HepG2 (cell line): ENCODE data around the gene TMIGD2. TPM values are rescaled to one million over a fixed set of nuclear protein-coding genes. Genes with fewer than 3 reads are reported as not detected.

Experiments
- ATAC-seq: fragments of 200-7000 bp; cut with Tn5 transposase; 3 replicates; pipeline ENCODE4 v1.9.1; 2020; ENCODE audit warnings: mild to moderate bottlenecking, moderate library complexity
- BruUV-seq: library from RNA; stranded (reverse); fragments of 400-500 nt; replicated peaks from 2 replicates; lab custom pipeline; 2021; lab: Mats Ljungman, UMichigan
- CTCF ChIA-PET: fragments of 300-600 bp; formaldehyde crosslinking; extraction: SDS; loops from one replicate; lab custom pipeline; 2021; ENCODE audit warnings: low total read pairs, inconsistent platforms, low intra/inter-chr PET ratio; lab: Yijun Ruan, JAX
- POLR2A ChIA-PET: fragments of 350-600 bp; sonication (Branson Sonifier 250); formaldehyde crosslinking; loops from one replicate; lab custom pipeline; 2020; ENCODE audit warnings: antibody characterized with exemption, inconsistent platforms; lab: Yijun Ruan, JAX
- DNase-seq: peaks from one replicate; pipeline ENCODE4 v3.0.0-alpha.2; 2015; ENCODE audit warnings: low spot score
- FAIRE-seq: peaks from 3 replicates; lab custom pipeline; 2011; peaks lifted over from hg19 to GRCh38; lab: Jason Lieb, UNC
- H2AFZ ChIP-seq: one replicate; pipeline ENCODE4 v1.6.1; 2011; ENCODE audit warnings: low read length, inconsistent platforms
- H3K27ac ChIP-seq: fragments of 300-600 bp; 3 replicates; pipeline ENCODE4 v1.8.0; 2011; ENCODE audit warnings: mixed run types, mild to moderate bottlenecking, mixed read lengths, low read length, inconsistent platforms; ENCODE audit not compliant: insufficient read depth; ENCODE audit errors: extremely low read length
- H3K27me3 ChIP-seq, 2 experiments: fragments of 200-600 bp in 1 of 2; 2 replicates in 1 of 2; 3 replicates in 1 of 2; pipeline versions ENCODE4 v1.6.0 to v1.8.0; 2011; ENCODE audit warnings: low read length in 2 of 2, mild to moderate bottlenecking in 2 of 2, moderate library complexity in 2 of 2, inconsistent platforms in 1 of 2; ENCODE audit not compliant: insufficient read depth in 2 of 2, control insufficient read depth in 1 of 2
- H3K36me3 ChIP-seq, 2 experiments: fragments of 200-600 bp in 1 of 2; replicated peaks in 1 of 2; 2 replicates in 1 of 2; 3 replicates in 1 of 2; pipeline versions ENCODE4 v1.5.1 to v1.8.0; 2011; ENCODE audit warnings: low read length in 2 of 2, inconsistent platforms in 1 of 2; ENCODE audit not compliant: insufficient read depth in 2 of 2, control insufficient read depth in 1 of 2
- H3K4me1 ChIP-seq: 2 replicates; pipeline ENCODE4 v1.5.1; 2012; ENCODE audit warnings: low read length, inconsistent platforms; ENCODE audit not compliant: insufficient read depth
- H3K4me2 ChIP-seq: 2 replicates; pipeline ENCODE4 v1.6.0; 2011; ENCODE audit warnings: low read depth, low read length, inconsistent platforms
- H3K4me3 ChIP-seq, 3 experiments: fragments of 200-600 bp in 1 of 3; sonication (generic), shearing (Covaris generic) in 1 of 3; replicated peaks in 1 of 3; 2 replicates each; pipeline ENCODE4 v1.5.1; 2011 to 2016; ENCODE audit warnings: low read length in 3 of 3, inconsistent platforms in 2 of 3, low read depth in 2 of 3, mild to moderate bottlenecking in 2 of 3, control low read depth in 1 of 3, mixed read lengths in 1 of 3; ENCODE audit not compliant: insufficient read depth in 1 of 3
- H3K79me2 ChIP-seq: one replicate; pipeline ENCODE4 v1.6.1; 2011; ENCODE audit warnings: low read length, inconsistent platforms; ENCODE audit not compliant: insufficient read depth
- H3K9ac ChIP-seq: 2 replicates; pipeline ENCODE4 v1.6.0; 2011; ENCODE audit warnings: mild to moderate bottlenecking, low read depth, low read length, inconsistent platforms; ENCODE audit not compliant: insufficient read depth
- H3K9me3 ChIP-seq: 2 replicates; pipeline ENCODE4 v1.5.1; 2012; ENCODE audit warnings: mild to moderate bottlenecking, low read length
- H4K20me1 ChIP-seq: 2 replicates; pipeline ENCODE4 v1.6.0; 2011; ENCODE audit warnings: inconsistent platforms, mild to moderate bottlenecking, low read length, moderate library complexity; ENCODE audit not compliant: insufficient read depth
- CCAR2 ChIP-seq: fragments of 200-400 bp; formaldehyde crosslinking; optimal IDR thresholded peaks from 2 replicates; pipeline ENCODE3; 2018; ENCODE audit warnings: low read depth, mild to moderate bottlenecking, low read length, moderate library complexity
- DPF2 ChIP-seq: sonication (generic); formaldehyde crosslinking; IDR thresholded peaks from 2 replicates; pipeline ENCODE4 v1.4.0; 2020; ENCODE audit warnings: mild to moderate bottlenecking, low read depth, missing genetic modification reagents, borderline replicate concordance
- FOXK2 ChIP-seq: fragments of 450-650 bp; IDR thresholded peaks from 2 replicates; pipeline ENCODE4 v1.6.1; 2016
- HHEX ChIP-seq: IDR thresholded peaks from 2 replicates; pipeline ENCODE4 v1.6.1; 2016; ENCODE audit warnings: control low read depth
- MAFK ChIP-seq, 2 experiments: IDR thresholded peaks in 1 of 2; conservative IDR thresholded peaks in 1 of 2; 2 replicates each; pipeline ENCODE4 v1.6.1; 2011; ENCODE audit warnings: improper control_type of control experiment in 2 of 2, low read length in 2 of 2
- MZF1 ChIP-seq: sonication (generic); formaldehyde crosslinking; IDR thresholded peaks from 2 replicates; pipeline ENCODE4 v1.8.1; 2023; ENCODE audit warnings: mild to moderate bottlenecking, missing genetic modification reagents, borderline replicate concordance
- NFYC ChIP-seq: IDR thresholded peaks from 2 replicates; pipeline ENCODE4 v1.6.1; 2016; ENCODE audit warnings: missing genetic modification reagents, missing compliant biosample characterization
- NONO ChIP-seq, 2 experiments: fragments of 450-650 bp in 1 of 2; sonication (generic) in 1 of 2; formaldehyde crosslinking in 1 of 2; IDR thresholded peaks in 1 of 2; conservative IDR thresholded peaks in 1 of 2; 2 replicates each; pipeline versions ENCODE4 v1.6.1 to v1.8.0; 2017 to 2022; ENCODE audit warnings: mild to moderate bottlenecking in 1 of 2, missing genetic modification reagents in 1 of 2, moderate library complexity in 1 of 2
- PRMT3 ChIP-seq: sonication (generic); formaldehyde crosslinking; IDR thresholded peaks from 2 replicates; pipeline ENCODE4 v1.8.1; 2022; ENCODE audit warnings: low read depth, mild to moderate bottlenecking, moderate library complexity, missing genetic modification reagents, borderline replicate concordance
- ZBTB3 ChIP-seq: sonication (generic); formaldehyde crosslinking; IDR thresholded peaks from 2 replicates; pipeline ENCODE4 v1.4.0; 2020; ENCODE audit warnings: low read depth, mild to moderate bottlenecking, moderate library complexity, missing genetic modification reagents, borderline replicate concordance
- ZBTB42 ChIP-seq: sonication (generic); formaldehyde crosslinking; IDR thresholded peaks from 2 replicates; pipeline ENCODE4 v1.5.0; 2020; ENCODE audit warnings: mild to moderate bottlenecking, missing genetic modification reagents
- ZNF143 ChIP-seq: sonication (generic); formaldehyde crosslinking; IDR thresholded peaks from 2 replicates; pipeline ENCODE4 v1.4.0; 2020; ENCODE audit warnings: missing genetic modification reagents
- ZNF317 ChIP-seq: sonication (generic); formaldehyde crosslinking; IDR thresholded peaks from 2 replicates; pipeline ENCODE4 v1.5.0; 2020; ENCODE audit warnings: mild to moderate bottlenecking, missing genetic modification reagents
- ZNF841 ChIP-seq: sonication (generic); formaldehyde crosslinking; IDR thresholded peaks from 2 replicates; pipeline ENCODE4 v1.8.1; 2023; ENCODE audit warnings: missing genetic modification reagents, borderline replicate concordance
- WGBS: methylation state at CpG from one replicate; pipeline ENCODE4 v1.1.6; 2017; ENCODE audit warnings: low lambda C conversion rate; 5-methylcytosine and 5-hydroxymethylcytosine counted together
- in situ Hi-C: cut with HindIII; loops from 2 replicates; pipeline ENCODE4 v1.10.0; 2017; ENCODE audit warnings: low pct_unique_long_range_greater_than_20kb; ENCODE audit not compliant: extremely low pct_ligation_motif_present
- intact Hi-C: fragments of 100-400 bp; cut with micrococcal nuclease; formaldehyde crosslinking; loops from one replicate; pipeline ENCODE4 v1.10.0; 2022; ENCODE audit not compliant: unreplicated experiment
- polyA plus RNA-seq, 8 experiments: library from polyadenylated mRNA; depleted of rRNA in 3 of 8; stranded (reverse) in 7 of 8; unstranded in 1 of 8; fragments of >200 nt; fragmentation: Illumina TruSeq in 4 of 8; extraction: Trizol in 4 of 8; gene quantifications; 2 replicates each; pipeline versions ENCODE4 v1.2.1 to v1.2.3, GENCODE V29; 2011 to 2016; ENCODE audit warnings: low read depth in 4 of 8, missing spikeins in 1 of 8, mixed read lengths in 1 of 8; ENCODE audit not compliant: insufficient read depth in 1 of 8
- total RNA-seq, 5 experiments: library from RNA; depleted of rRNA; stranded (reverse); fragments of >200 nt; fragmentation: Illumina TruSeq; extraction: Trizol; gene quantifications; 2 replicates each; pipeline ENCODE4 v1.2.3, GENCODE V29; 2016; ENCODE audit warnings: low read depth in 1 of 5
- TF ChIP-seq, protein P1 (sequence below): sonication (generic); formaldehyde crosslinking; IDR thresholded peaks from 2 replicates; pipeline ENCODE4 v1.4.0; 2020; ENCODE audit warnings: missing genetic modification reagents
- TF ChIP-seq, protein P2 (sequence below): sonication (generic); formaldehyde crosslinking; IDR thresholded peaks from 2 replicates; pipeline ENCODE4 v1.4.0; 2020; ENCODE audit warnings: mild to moderate bottlenecking, low read depth, missing genetic modification reagents

Gene TMIGD2
- total and polyA plus RNA-seq, 2 of the 13 experiments (the other 11 are each of a cell fraction or from before 2014, with no cell fraction given): 0.11 to 1.0 TPM

DNA sequence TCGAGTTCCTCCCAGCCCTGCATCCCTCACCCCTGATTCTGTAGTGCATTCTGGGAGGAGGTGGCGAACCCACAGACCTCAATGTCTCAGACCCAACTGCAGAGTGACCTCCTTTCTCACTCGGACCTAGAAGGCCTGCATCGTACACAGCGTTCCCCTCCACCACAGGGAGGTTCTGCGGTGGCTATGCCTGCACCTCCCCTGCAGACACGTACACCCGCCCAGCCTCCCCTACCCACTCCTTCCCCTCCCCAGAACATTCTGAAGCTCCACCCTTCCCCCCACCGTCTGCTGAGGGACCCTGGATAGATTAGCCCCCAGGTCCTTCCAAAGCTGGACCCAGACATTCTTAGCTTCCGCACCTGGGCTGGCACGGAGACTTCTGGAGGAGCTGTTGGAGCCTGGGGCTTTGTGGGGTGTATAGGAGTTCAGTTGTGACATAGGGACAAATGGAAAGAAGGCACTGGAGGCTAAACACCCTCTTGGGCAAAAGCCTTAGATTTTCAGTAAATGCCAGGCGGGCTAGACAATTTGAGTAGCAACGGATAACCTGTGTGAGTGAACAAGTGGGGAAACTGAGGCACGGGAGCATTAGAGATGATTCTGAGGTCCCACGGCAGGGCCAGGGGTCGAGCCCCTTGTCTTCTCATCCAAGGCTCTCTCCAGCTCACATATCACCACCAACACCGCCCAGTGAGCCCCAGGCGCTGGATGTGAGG, 1.8 kb upstream of the TMIGD2 start:
- POLR2A ChIA-PET: no interaction called here
- TF ChIP-seq ZNF143 (CRISPR knock-in tag) (no peak), HHEX (CRISPR knock-in tag) (no peak), CCAR2 (no peak), ZBTB3 (CRISPR knock-in tag) (no peak), PRMT3 (no peak), FOXK2 (no peak), NONO (IDR thresholded peaks at IDR 0.05) (no peak), NONO (CRISPR knock-in tag; conservative IDR thresholded peaks at IDR 0.05) (no peak), NFYC (CRISPR knock-in tag) (no peak), MAFK (conservative IDR thresholded peaks at IDR 0.05 in 1 of 2, IDR thresholded peaks at IDR 0.05 in 1 of 2; ENCODE audit: low read length in 2 of 2) (no peak), MZF1 (no peak), ZNF317 (CRISPR knock-in tag) (no peak), ZBTB42 (CRISPR knock-in tag) (no peak), ZNF841 (CRISPR knock-in tag) (no peak), DPF2 (CRISPR knock-in tag) (no peak)
- TF ChIP-seq, protein P1, sequence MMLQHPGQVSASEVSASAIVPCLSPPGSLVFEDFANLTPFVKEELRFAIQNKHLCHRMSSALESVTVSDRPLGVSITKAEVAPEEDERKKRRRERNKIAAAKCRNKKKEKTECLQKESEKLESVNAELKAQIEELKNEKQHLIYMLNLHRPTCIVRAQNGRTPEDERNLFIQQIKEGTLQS (CRISPR knock-in tag): no peak
- TF ChIP-seq, protein P2, sequence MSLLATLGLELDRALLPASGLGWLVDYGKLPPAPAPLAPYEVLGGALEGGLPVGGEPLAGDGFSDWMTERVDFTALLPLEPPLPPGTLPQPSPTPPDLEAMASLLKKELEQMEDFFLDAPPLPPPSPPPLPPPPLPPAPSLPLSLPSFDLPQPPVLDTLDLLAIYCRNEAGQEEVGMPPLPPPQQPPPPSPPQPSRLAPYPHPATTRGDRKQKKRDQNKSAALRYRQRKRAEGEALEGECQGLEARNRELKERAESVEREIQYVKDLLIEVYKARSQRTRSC (CRISPR knock-in tag): no peak
- TF ChIP-seq, all 625 proteins: peak for 0
- Histone ChIP-seq H3K79me2 (no peaks in the 10 kb centered on the region), H3K36me3 (no peaks in the 10 kb centered on the region), H4K20me1 (no peaks in the 10 kb centered on the region), H3K27ac (no peak overlapping the region), H3K9ac (no peak overlapping the region), H3K4me2 (peak overlapping the region; percentile 13; the same call in 1 of the 2 replicates), H2AFZ (no peak overlapping the region), H3K4me3 (no peak overlapping the region), H3K9me3 (no peaks in the 10 kb centered on the region), H3K4me1 (peaks cover 37% of the 10 kb centered on the region), H3K27me3 (peaks cover 2 to 11% of the 10 kb centered on the region in 2 experiments; a peak in 4 of 5 replicates)
- CTCF ChIA-PET: no interaction called here
- FAIRE-seq (no peak), DNase-seq (no peak), ATAC-seq (no peak)
- intact Hi-C loops: no loop called here
- BruUV-seq: no TSS peak
- in situ Hi-C loops: no loop called here
- 25% methylated on average over 16 of the region's 18 CpGs for WGBS
